Stimulated activated CD8-positive, alpha-beta memory T cell treated with anti-CD3 and anti-CD28 coated beads, Interleukin-4, amount 100 ng/mL, for 48 hours (primary cell): ENCODE measurements around the gene PBX3.

Experiments used
- DNase-seq: peaks from one replicate; pipeline ENCODE4 v3.0.0-alpha.2; 2020

The PBX3 gene

DNA sequence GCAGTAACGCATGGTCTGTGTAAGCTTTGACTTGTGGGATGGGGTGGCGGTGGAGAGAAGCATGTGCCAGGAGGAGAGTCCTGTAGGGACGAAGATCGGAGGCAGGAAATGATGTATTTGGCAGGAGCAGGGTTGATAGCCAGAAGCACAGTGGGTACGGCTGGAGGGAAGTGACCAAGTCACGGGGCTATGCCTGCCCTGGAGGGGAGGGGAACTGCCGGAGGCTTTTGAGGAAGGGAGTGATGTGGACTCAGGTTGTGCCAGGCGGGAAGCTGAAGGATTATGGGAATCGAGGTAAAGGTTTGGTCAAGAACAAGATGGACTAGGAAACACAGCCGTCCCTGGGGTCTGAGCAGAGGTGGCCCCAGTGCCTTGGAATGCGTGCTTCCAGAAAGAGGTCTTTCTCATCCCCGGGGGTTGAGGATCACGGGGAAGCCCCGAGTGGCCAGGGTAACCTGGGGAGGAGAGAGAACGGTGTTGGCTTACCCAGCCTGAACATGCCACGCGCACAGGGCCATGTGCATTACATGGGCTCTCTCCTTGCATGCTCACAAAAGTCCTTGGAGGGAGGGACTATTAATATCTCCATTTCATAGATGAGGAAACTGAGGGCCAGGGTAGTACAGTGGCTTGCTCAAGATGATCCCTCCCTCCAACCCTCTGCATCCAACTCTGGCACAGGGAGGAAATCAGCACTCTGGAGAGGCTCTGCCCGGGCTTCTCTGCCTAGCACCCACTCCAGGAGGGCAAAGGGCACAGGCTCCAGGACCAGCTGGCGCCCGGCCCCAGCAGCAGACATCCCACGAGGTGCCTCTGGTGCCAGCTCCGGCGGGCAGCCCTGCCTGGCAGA is 253.8 kb downstream of the PBX3 start:
- no peak for DNase-seq

DNA sequence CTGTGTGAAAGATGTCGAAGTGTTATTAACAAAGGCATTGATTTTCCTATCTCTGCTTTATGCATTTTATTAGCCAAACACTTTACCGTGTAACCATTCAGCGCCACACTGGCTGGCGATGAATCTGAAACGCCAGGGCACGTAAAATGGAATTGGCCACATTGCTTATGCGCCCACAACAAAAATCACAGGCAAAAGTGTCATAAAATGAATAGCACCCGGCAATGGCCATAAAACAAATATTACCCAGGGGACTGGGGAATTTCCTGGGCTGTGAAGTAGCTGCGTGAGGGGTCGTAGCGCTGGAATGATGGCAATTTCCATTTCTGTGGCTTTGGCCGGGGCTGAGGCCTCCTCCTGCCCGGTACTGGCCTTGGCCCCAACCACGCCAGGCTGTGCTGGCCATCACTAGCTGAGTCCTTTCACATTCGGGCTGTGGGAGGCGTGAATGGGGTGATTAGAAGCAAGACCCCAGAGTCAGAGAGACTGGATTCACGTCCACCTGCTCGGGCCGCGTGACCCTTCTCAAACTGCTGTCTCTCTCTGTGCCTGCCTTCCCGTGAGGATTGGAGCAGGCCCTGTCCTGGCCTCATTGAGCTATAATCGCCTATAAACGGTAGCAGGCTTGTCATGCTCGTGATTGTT is 254.5 kb downstream of the PBX3 start:
- no peak for DNase-seq

GRCh38 chr9:126002476-126003350 is 255.5 kb downstream of the PBX3 start:
- DNase-seq, result no peak

DNA sequence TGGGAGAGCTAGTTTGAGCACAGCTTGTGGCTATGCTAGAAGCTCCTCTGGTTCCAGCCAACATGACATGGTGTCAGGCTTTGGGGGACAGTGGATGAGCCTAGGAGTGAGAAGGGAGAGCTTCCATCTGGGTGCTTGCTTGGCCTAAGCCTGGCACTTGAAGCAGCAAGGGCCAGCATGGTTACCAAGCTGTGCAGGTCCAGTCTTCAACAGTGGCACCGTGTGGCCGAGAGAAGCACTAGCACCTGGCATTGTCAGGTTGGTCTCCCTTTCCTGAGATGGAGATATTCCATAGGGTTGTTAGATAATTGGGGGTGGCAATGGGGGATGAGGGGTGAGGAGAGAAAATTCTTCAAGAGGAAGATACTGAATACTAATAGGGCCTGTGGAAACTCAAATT is 261.9 kb downstream of the PBX3 start:
- no peak for DNase-seq

GRCh38 chr9:126014726-126015125 is 267.6 kb downstream of the PBX3 start:
- DNase-seq, result no peak

GRCh38 chr9:126015424-126015823 is 268.3 kb downstream of the PBX3 start:
- DNase-seq, result no peak

- DNase-seq, result no peak
Observed at GRCh38 chr9:126016579-126017290, 269.6 kb downstream of the PBX3 start.
